GM12874 (cell line): ENCODE results near the gene GMFB.

ENCODE experiments used
- TF ChIP-seq, protein P1 (sequence below): IDR thresholded peaks from 2 replicates; pipeline ENCODE4 v1.5.1; 2011; ENCODE audit warnings: low read depth, mild to moderate bottlenecking, control low read depth, low read length, moderate library complexity; ENCODE audit not compliant: insufficient read depth

GMFB gene

DNA sequence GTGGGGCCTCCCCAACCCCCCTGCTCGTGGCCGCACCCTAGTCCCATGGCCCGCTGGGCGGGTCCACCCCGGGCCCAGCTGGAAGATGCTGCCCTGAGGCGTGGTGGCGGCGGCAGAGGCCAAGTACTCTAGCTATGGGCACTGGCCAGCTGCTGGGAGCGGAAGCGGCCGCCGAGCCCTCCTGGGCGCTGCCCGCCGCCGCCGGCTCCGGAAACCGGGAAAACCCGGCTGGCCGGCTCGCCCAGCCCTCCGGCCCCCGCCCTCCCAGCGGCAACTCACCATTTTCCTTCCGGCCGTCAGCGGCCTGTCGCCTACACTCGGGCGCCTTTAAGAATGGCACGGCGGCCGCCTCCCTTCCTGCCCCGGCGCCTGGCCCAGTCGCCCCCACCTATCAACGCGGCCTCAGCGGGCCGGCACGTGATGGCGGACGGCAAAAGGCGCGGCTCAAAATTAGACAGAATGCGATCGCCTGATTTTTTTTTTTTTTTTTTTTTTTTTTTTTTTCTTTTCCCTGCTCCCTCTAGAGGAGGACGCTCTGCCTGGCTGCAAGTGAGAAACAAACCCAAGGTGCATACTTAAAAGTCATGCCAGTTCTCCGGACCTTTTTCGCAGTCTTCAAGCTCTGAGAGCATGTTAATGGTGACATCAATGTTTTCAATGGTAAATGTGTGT, at the start of gene GMFB:
Gene GMFB, minus strand, starts transcription at position 335 of the 672 bp plus-strand sequence. Its CDS starts 53 bp downstream, at position 282.
- TF ChIP-seq, protein P1, sequence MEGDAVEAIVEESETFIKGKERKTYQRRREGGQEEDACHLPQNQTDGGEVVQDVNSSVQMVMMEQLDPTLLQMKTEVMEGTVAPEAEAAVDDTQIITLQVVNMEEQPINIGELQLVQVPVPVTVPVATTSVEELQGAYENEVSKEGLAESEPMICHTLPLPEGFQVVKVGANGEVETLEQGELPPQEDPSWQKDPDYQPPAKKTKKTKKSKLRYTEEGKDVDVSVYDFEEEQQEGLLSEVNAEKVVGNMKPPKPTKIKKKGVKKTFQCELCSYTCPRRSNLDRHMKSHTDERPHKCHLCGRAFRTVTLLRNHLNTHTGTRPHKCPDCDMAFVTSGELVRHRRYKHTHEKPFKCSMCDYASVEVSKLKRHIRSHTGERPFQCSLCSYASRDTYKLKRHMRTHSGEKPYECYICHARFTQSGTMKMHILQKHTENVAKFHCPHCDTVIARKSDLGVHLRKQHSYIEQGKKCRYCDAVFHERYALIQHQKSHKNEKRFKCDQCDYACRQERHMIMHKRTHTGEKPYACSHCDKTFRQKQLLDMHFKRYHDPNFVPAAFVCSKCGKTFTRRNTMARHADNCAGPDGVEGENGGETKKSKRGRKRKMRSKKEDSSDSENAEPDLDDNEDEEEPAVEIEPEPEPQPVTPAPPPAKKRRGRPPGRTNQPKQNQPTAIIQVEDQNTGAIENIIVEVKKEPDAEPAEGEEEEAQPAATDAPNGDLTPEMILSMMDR, result peak; percentile 27; the same call in 1 of the 2 replicates

DNA sequence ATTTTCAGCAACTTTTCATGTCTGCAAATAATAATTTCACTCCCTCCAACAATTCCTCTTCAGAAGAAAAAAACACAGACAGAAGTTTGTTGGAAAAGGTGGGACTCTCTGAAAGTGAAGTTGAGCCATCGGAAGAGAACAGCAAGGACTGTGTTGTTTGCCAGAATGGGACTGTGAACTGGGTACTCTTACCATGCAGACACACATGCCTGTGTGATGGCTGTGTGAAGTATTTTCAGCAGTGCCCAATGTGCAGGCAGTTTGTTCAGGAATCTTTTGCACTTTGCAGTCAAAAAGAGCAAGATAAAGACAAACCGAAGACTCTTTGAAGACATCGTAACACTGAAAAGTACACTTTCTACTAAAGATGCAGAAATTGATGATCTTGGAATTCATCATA, 49.3 kb upstream of the GMFB start:
- TF ChIP-seq, protein P1, result no peak

DNA sequence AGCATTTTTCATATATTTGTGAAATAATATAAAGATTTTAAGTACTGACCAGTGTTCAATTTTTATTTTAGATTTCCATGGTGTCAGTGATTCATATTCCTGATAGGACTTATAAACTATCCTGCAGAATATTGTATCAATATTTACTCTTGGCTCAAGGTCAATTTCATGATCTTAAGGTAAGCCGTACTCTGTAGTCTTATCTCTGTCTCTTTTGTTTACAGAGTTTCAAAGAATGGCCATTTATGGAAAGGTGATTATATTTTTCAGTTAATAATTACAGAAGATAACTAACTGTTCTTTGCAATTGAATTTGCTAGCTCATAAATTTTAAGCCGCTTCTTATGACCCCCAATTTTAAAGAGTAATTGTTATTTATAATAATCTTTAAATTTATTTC, 48.9 kb upstream of the GMFB start:
- TF ChIP-seq, protein P1, result no peak

DNA sequence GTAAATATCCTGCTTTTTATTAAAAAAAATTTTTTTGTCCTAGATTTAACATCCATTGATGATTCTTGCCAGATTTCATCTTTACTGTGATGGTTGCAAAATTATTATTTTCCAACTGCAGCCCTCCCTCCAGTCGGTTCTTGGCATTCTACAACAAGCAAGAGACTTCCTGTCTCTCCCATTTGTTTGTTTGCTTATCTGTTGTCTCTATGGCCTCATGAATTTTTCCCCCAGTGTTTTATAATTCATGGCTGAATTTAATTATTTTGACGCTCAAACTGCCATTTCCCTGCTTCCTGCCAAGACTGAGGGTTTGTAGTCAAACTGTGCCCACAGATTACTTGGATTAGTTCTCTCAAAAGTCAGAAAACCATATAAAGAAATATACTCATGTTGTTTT, 46.9 kb upstream of the GMFB start:
- TF ChIP-seq, protein P1, result no peak

DNA sequence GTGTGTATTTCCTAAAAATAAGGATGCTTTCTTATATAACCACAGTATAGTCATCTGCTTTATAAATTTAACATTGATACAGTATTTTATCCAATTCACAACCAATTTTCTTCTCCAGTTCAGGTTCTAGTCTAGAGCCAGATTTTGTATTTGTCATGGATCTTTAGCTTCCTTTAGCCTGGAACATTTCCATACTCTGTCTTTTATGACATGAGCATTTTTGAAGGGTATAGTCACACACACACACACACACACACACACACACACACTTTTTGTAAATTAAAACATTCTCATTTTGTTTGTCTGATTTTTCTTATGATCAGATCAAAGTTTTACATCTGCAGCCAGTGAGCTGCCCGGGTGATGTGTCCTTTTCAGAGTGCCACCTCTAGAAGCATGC, 46.3 kb upstream of the GMFB start:
- TF ChIP-seq, protein P1, result no peak

DNA sequence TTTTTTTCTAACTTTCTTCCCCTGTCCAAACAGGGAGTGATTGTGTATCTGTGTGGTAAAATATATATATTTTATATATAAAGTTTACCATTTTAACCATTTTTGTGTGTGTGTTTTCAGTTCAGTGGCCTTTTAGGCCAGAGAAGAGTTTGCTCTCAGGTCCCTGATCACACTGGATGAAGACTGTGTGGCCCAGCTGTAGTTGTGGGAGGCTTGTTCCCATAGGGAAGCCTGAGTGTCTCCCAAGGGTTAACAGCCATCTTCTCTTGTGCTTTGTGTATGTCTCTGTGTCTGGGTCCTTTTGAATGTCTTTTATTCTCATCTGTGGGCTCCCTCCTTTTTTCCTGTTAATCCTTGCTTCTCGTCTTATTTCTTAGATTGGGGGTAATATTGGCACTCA, 44.3 kb upstream of the GMFB start:
- TF ChIP-seq, protein P1, result no peak

DNA sequence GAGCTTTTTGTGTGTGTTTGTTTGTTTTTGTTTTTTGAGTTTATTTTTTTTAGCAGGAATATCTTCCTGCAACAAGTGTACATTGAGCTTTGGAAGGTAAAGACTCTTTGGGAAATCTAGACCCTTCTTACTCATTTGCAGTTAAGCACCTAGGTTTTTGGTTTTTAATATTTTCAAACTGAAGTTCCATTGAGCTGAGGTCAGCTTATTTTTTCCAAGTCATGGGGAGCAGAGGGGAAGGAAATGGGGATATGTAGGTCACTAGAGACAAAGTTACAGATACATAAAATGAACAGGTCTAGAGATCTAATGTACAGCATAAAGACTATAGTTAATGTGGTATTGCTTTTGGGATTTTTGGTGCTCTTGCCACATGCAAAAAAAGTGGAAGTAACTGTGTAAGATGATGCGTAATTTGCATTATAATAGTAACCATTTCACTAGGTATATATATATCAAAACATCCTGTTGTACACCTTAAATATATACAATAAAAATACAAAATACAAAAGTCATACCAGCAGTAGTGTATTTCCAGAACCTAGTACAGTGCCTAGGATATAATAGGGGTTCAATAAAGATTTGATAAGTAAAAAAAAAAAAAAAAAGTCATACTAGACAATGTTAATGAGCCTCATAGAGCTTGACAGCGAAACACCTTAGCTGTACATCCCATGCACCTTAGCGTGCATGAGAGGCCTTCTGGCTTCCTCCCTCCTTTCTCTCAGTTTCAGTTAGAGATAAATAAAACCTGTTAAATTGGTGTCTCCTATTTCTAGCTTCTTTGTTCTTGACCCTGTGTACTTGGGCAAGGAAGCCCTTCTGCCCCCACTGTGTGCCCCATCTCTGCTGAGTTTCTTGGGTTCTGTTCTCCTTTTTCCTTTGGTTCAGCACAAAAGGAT, 43.6 kb upstream of the GMFB start:
- TF ChIP-seq, protein P1, result no peak
